WTC11 (cell line): ENCODE measurements around the gene SMYD3. TPM values are rescaled to one million over a fixed set of nuclear protein-coding genes. Genes with fewer than 3 reads are reported as not detected.
A peak's percentile ranks its signal among the peaks of the same experiment; 100 is the strongest.

Experiments
- ATAC-seq: fragments of 200-7000 bp; cut with Tn5 transposase; 2 replicates; pipeline ENCODE4 v1.10.0; 2021; ENCODE audit warnings: mild to moderate bottlenecking, moderate library complexity
- CTCF ChIA-PET: fragments of 300-600 bp; sonication (Branson Sonifier 250); formaldehyde crosslinking; loops from one replicate; lab custom pipeline; 2021; ENCODE audit warnings: antibody characterized with exemption; lab: Charles Lee
- POLR2A ChIA-PET: fragments of 350-600 bp; sonication (Branson Sonifier 250); formaldehyde crosslinking; loops from one replicate; lab custom pipeline; 2021; ENCODE audit warnings: antibody characterized with exemption; lab: Charles Lee
- DNase-seq: peaks from one replicate; pipeline ENCODE4 v3.0.0; 2021; ENCODE audit warnings: low spot score
- H3K27ac Mint-ChIP-seq: 2 replicates; pipeline ENCODE4 v1.8.0; 2021; ENCODE audit warnings: mixed read lengths
- H3K27me3 Mint-ChIP-seq: 2 replicates; pipeline ENCODE4 v1.8.0; 2021; ENCODE audit warnings: low read depth, mild to moderate bottlenecking, moderate library complexity, mixed read lengths
- H3K36me3 Mint-ChIP-seq: 2 replicates; pipeline ENCODE4 v1.8.0; 2021; ENCODE audit warnings: mixed read lengths
- H3K4me1 Mint-ChIP-seq: 2 replicates; pipeline ENCODE4 v1.8.0; 2022; ENCODE audit warnings: mixed read lengths
- H3K4me3 Mint-ChIP-seq: 2 replicates; pipeline ENCODE4 v1.8.0; 2021; ENCODE audit warnings: mild to moderate bottlenecking, moderate library complexity, mixed read lengths
- H3K9me3 Mint-ChIP-seq: 2 replicates; pipeline ENCODE4 v1.8.0; 2021; ENCODE audit warnings: mixed read lengths
- ATF3 ChIP-seq: sonication (generic); formaldehyde crosslinking; conservative IDR thresholded peaks from 2 replicates; pipeline ENCODE4 v1.8.1; 2022; ENCODE audit warnings: mild to moderate bottlenecking, missing genetic modification reagents
- CTCF ChIP-seq: fragments of 200-600 bp; IDR thresholded peaks from 2 replicates; pipeline ENCODE4 v1.8.0; 2022; ENCODE audit warnings: antibody characterized with exemption
- E2F4 ChIP-seq: sonication (generic); formaldehyde crosslinking; IDR thresholded peaks from 2 replicates; pipeline ENCODE4 v1.8.1; 2022; ENCODE audit warnings: low read depth, mild to moderate bottlenecking, moderate library complexity, missing genetic modification reagents, borderline replicate concordance
- ERG ChIP-seq: fragments of 250-450 bp; sonication (Bioruptor Pico); IDR thresholded peaks from 2 replicates; pipeline ENCODE4 v1.8.0; 2021; ENCODE audit warnings: mild to moderate bottlenecking
- HMGXB4 ChIP-seq: sonication (generic); formaldehyde crosslinking; IDR thresholded peaks from 2 replicates; pipeline ENCODE4 v1.8.1; 2023; ENCODE audit warnings: mild to moderate bottlenecking, moderate library complexity, missing genetic modification reagents
- JAZF1 ChIP-seq: fragments of 250-450 bp; sonication (Bioruptor Pico); IDR thresholded peaks from 2 replicates; pipeline ENCODE4 v1.9.0; 2021; ENCODE audit warnings: moderate library complexity, mild to moderate bottlenecking, inconsistent platforms
- KAT7 ChIP-seq: sonication (generic); formaldehyde crosslinking; IDR thresholded peaks from 2 replicates; pipeline ENCODE4 v1.8.1; 2023; ENCODE audit warnings: missing genetic modification reagents, mild to moderate bottlenecking, borderline replicate concordance
- MAX ChIP-seq: sonication (generic); formaldehyde crosslinking; IDR thresholded peaks from 2 replicates; pipeline ENCODE4 v1.8.0; 2022; ENCODE audit warnings: mild to moderate bottlenecking, missing genetic modification reagents
- NFATC4 ChIP-seq: fragments of 250-450 bp; sonication (Bioruptor Pico); IDR thresholded peaks from 2 replicates; pipeline ENCODE4 v1.9.0; 2021; ENCODE audit warnings: mild to moderate bottlenecking
- NR3C1 ChIP-seq: sonication (generic); formaldehyde crosslinking; conservative IDR thresholded peaks from 2 replicates; pipeline ENCODE4 v1.8.1; 2023; ENCODE audit warnings: low read depth, mild to moderate bottlenecking, missing genetic modification reagents
- PRDM15 ChIP-seq: sonication (generic); formaldehyde crosslinking; IDR thresholded peaks from 2 replicates; pipeline ENCODE4 v1.8.0; 2022; ENCODE audit warnings: missing genetic modification reagents
- PRRX2 ChIP-seq: fragments of 250-450 bp; sonication (Bioruptor Pico); IDR thresholded peaks from 2 replicates; pipeline ENCODE4 v1.8.0; 2021; ENCODE audit warnings: mild to moderate bottlenecking
- TCF7 ChIP-seq: sonication (generic); formaldehyde crosslinking; IDR thresholded peaks from 2 replicates; pipeline ENCODE4 v1.8.0; 2022; ENCODE audit warnings: mild to moderate bottlenecking, low read depth, missing genetic modification reagents, moderate library complexity
- TP53 ChIP-seq: sonication (generic); formaldehyde crosslinking; IDR thresholded peaks from 2 replicates; pipeline ENCODE4 v1.8.1; 2023; ENCODE audit warnings: mild to moderate bottlenecking, missing genetic modification reagents
- ZMAT4 ChIP-seq: fragments of 250-450 bp; sonication (Bioruptor Pico); IDR thresholded peaks from 2 replicates; pipeline ENCODE4 v1.9.0; 2021; ENCODE audit warnings: mild to moderate bottlenecking
- ZNF232 ChIP-seq: sonication (generic); formaldehyde crosslinking; IDR thresholded peaks from 2 replicates; pipeline ENCODE4 v1.8.0; 2022; ENCODE audit warnings: mild to moderate bottlenecking, missing genetic modification reagents
- ZNF317 ChIP-seq: sonication (generic); formaldehyde crosslinking; IDR thresholded peaks from 2 replicates; pipeline ENCODE4 v1.8.1; 2023; ENCODE audit warnings: low read depth, mild to moderate bottlenecking, moderate library complexity, missing genetic modification reagents, borderline replicate concordance
- ZNF423 ChIP-seq: fragments of 250-450 bp; sonication (Bioruptor Pico); IDR thresholded peaks from 2 replicates; pipeline ENCODE4 v2.1.2; 2022; ENCODE audit warnings: mild to moderate bottlenecking, moderate library complexity
- ZNF532 ChIP-seq: fragments of 250-450 bp; sonication (Bioruptor Pico); IDR thresholded peaks from 2 replicates; pipeline ENCODE4 v1.9.0; 2021; ENCODE audit warnings: mild to moderate bottlenecking, borderline replicate concordance
- total RNA-seq: library from RNA; stranded (reverse); gene quantifications from 3 replicates; pipeline ENCODE4 v1.2.3, GENCODE V29; 2021

The SMYD3 gene
- total RNA-seq, 1 experiment from 2014 or later: 21.4 TPM

GRCh38 chr1:246434335-246434734 is 72.7 kb downstream of the SMYD3 start:
- Mint-ChIP-seq H3K27ac (peak overlapping the region; percentile 94; the same call in 1 of the 2 replicates), H3K36me3 (peaks cover 11% of the 10 kb centered on the region), H3K9me3 (peaks cover 13% of the 10 kb centered on the region), H3K27me3 (no peaks in the 10 kb centered on the region), H3K4me3 (no peak overlapping the region), H3K4me1 (peaks cover 52% of the 10 kb centered on the region)
- ATAC-seq (no peak), DNase-seq (no peak)
- no peak for TF ChIP-seq HMGXB4
- no peak for TF ChIP-seq ATF3 (CRISPR knock-in tag)
- TF ChIP-seq NFATC4 (CRISPR knock-in tag): no peak
- no peak for TF ChIP-seq KAT7
- no peak for TF ChIP-seq TCF7
- CTCF ChIA-PET: no interaction called here
- POLR2A ChIA-PET: no interaction called here

GRCh38 chr1:246428542-246429308 is 78.4 kb downstream of the SMYD3 start:
- no peaks in the 10 kb centered on the region for H3K27me3 Mint-ChIP-seq
- no peak overlapping the region; the same call in 1 of the 2 replicates for H3K4me3 Mint-ChIP-seq
- CTCF ChIA-PET: no interaction called here
- peak overlapping the region; percentile 64 for H3K27ac Mint-ChIP-seq
- no peak for DNase-seq
- peaks cover 4% of the 10 kb centered on the region; the same call in 1 of the 2 replicates for H3K36me3 Mint-ChIP-seq
- peaks cover 44% of the 10 kb centered on the region for H3K4me1 Mint-ChIP-seq
- peaks cover 6% of the 10 kb centered on the region; the same call in 1 of the 2 replicates for H3K9me3 Mint-ChIP-seq
- POLR2A ChIA-PET: no interaction called here
- peak; percentile 75 for ATAC-seq
- no peak for TF ChIP-seq ZNF532 (CRISPR knock-in tag)
- TF ChIP-seq ZNF423 (CRISPR knock-in tag): no peak
- no peak for TF ChIP-seq JAZF1 (CRISPR knock-in tag)
- no peak for TF ChIP-seq ZNF317
- TF ChIP-seq NR3C1 (CRISPR knock-in tag): no peak
- no peak for TF ChIP-seq MAX (CRISPR knock-in tag)
- no peak for TF ChIP-seq ERG (CRISPR knock-in tag)
- TF ChIP-seq NFATC4 (CRISPR knock-in tag): no peak
- no peak for TF ChIP-seq PRRX2 (CRISPR knock-in tag)
- TF ChIP-seq PRDM15 (CRISPR knock-in tag): no peak
- TF ChIP-seq E2F4: no peak
- no peak for TF ChIP-seq TP53 (CRISPR knock-in tag)
- no peak for TF ChIP-seq ZMAT4 (CRISPR knock-in tag)
- no peak for TF ChIP-seq CTCF
- no peak for TF ChIP-seq ZNF232 (CRISPR knock-in tag)
